ENCODE measurements around the gene HRK.

The HRK gene

DNA sequence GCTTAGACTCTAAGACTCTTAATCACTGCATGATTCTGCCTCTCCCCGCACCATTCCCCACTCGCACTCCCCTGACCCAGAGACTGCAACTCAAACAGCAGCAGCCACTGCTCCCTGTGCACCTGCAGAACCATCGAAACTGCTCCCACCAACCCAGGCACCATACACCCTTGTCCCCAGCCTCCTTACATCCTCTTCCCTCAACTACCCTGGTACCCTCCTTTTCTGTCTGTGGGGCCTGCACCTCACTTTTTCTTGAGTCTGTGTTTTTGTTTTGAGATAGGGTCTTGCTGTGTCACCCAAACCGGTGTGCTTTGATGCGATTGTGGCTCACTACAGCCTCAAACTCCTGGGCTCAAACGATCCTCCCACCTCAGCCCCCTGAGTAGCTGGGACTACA lies 73.7 kb downstream of the HRK start:
- Histone ChIP-seq H3K27ac (ENCODE audit: low read length) (no peak overlapping the region), H3K4me1 (ENCODE audit: insufficient read depth, low read length) (peaks cover 28% of the 10 kb centered on the region), H3K9me3 (ENCODE audit: insufficient read depth, low read length, severe bottlenecking) (no peaks in the 10 kb centered on the region), H3K79me2 (ENCODE audit: insufficient read depth, low read length) (no peaks in the 10 kb centered on the region), H3K4me3 (ENCODE audit: low read depth in 1 of 2, low read length in 2 of 2) (no peak overlapping the region), H4K20me1 (ENCODE audit: insufficient read depth, low read length) (no peaks in the 10 kb centered on the region), H3K4me2 (ENCODE audit: insufficient read depth, low read length) (no peak overlapping the region), H3K9ac (ENCODE audit: low read depth, low read length) (no peak overlapping the region), H3K36me3 (ENCODE audit: insufficient read depth, low read length) (no peaks in the 10 kb centered on the region), H3K27me3 (ENCODE audit: insufficient read depth, low read length, poor library complexity) (no peaks in the 10 kb centered on the region), H2AFZ (ENCODE audit: low read depth, low read length) (no peak overlapping the region)
- ATAC-seq (ENCODE audit: insufficient read depth, low read depth) (no peak), DNase-seq (no peak)
- TF ChIP-seq, protein P1, sequence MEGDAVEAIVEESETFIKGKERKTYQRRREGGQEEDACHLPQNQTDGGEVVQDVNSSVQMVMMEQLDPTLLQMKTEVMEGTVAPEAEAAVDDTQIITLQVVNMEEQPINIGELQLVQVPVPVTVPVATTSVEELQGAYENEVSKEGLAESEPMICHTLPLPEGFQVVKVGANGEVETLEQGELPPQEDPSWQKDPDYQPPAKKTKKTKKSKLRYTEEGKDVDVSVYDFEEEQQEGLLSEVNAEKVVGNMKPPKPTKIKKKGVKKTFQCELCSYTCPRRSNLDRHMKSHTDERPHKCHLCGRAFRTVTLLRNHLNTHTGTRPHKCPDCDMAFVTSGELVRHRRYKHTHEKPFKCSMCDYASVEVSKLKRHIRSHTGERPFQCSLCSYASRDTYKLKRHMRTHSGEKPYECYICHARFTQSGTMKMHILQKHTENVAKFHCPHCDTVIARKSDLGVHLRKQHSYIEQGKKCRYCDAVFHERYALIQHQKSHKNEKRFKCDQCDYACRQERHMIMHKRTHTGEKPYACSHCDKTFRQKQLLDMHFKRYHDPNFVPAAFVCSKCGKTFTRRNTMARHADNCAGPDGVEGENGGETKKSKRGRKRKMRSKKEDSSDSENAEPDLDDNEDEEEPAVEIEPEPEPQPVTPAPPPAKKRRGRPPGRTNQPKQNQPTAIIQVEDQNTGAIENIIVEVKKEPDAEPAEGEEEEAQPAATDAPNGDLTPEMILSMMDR (IDR thresholded peaks at IDR 0.05; ENCODE audit: borderline replicate concordance, extremely low read depth, low read length, poor library complexity, severe bottlenecking), result no peak

- H3K9ac ChIP-seq (ENCODE audit: low read depth, low read length), result no peak overlapping the region
- DNase-seq (no peak), ATAC-seq (ENCODE audit: insufficient read depth, low read depth) (no peak)
- no peaks in the 10 kb centered on the region for H3K9me3 ChIP-seq (ENCODE audit: insufficient read depth, low read length, severe bottlenecking)
- no peaks in the 10 kb centered on the region for H4K20me1 ChIP-seq (ENCODE audit: insufficient read depth, low read length)
- H3K27me3 ChIP-seq (ENCODE audit: insufficient read depth, low read length, poor library complexity), result no peaks in the 10 kb centered on the region
- TF ChIP-seq, protein P1 (IDR thresholded peaks at IDR 0.05; ENCODE audit: borderline replicate concordance, extremely low read depth, low read length, poor library complexity, severe bottlenecking), result no peak
- no peak for TF ChIP-seq EZH2 (IDR thresholded peaks at IDR 0.05; ENCODE audit: borderline replicate concordance, low read depth, low read length, severe bottlenecking)
- H2AFZ ChIP-seq (ENCODE audit: low read depth, low read length), result no peak overlapping the region
- H3K36me3 ChIP-seq (ENCODE audit: insufficient read depth, low read length), result no peaks in the 10 kb centered on the region
- no peak overlapping the region for H3K4me2 ChIP-seq (ENCODE audit: insufficient read depth, low read length)
- no peak overlapping the region for H3K27ac ChIP-seq (ENCODE audit: low read length)
- H3K79me2 ChIP-seq (ENCODE audit: insufficient read depth, low read length), result no peaks in the 10 kb centered on the region
- peaks cover 34% of the 10 kb centered on the region for H3K4me1 ChIP-seq (ENCODE audit: insufficient read depth, low read length)
- H3K4me3 ChIP-seq (ENCODE audit: low read depth in 1 of 2, low read length in 2 of 2), result no peak overlapping the region
These were observed 74.3 kb downstream of the HRK start for GRCh38 chr12:116806845-116807440.
